ENCODE measurements around the gene PLEKHA6. TPM values are rescaled to one million over a fixed set of nuclear protein-coding genes. Genes with fewer than 3 reads are reported as not detected.

Gene PLEKHA6
- total RNA-seq, 6 experiments from 2014 or later: 16.6 to 31.1 (median 22.1) TPM

- Histone ChIP-seq H3K9me3 (no peaks in the 10 kb centered on the region), H3K4me1 (peaks cover 0 to 22% (median 5%) of the 10 kb centered on the region in 4 donors), H3K27me3 (no peaks in the 10 kb centered on the region), H3K4me3 (no peak overlapping the region), H3K27ac (no peak overlapping the region), H3K36me3 (peaks cover 5 to 28% (median 18%) of the 10 kb centered on the region in 4 donors)
- intact Hi-C loops (cut with DNase I): no loop called here
- ATAC-seq: no peak
- TF ChIP-seq POLR2A (IDR thresholded peaks at IDR 0.05) (no peak), CTCF (IDR thresholded peaks at IDR 0.05) (no peak)
- WGBS (ENCODE audit: insufficient coverage, low coverage, low lambda C conversion rate, missing lambda C conversion rate): 25% methylated on average over 1 of the region's 1 CpG
- no peak for DNase-seq
Measured at GRCh38 chr1:204272505-204272904, 87.2 kb downstream of the PLEKHA6 start.

GRCh38 chr1:204271970-204272369 is 87.8 kb downstream of the PLEKHA6 start:
- intact Hi-C loops (cut with DNase I): no loop called here
- no peak for DNase-seq
- H3K4me3 ChIP-seq: no peak overlapping the region
- TF ChIP-seq CTCF (IDR thresholded peaks at IDR 0.05) (no peak), POLR2A (IDR thresholded peaks at IDR 0.05) (no peak)
- no peak overlapping the region for H3K27ac ChIP-seq
- H3K9me3 ChIP-seq: no peaks in the 10 kb centered on the region
- no peaks in the 10 kb centered on the region for H3K27me3 ChIP-seq
- H3K4me1 ChIP-seq: peaks cover 0 to 22% (median 7%) of the 10 kb centered on the region in 4 donors
- peaks cover 5 to 28% (median 18%) of the 10 kb centered on the region in 4 donors for H3K36me3 ChIP-seq
- ATAC-seq: no peak
- 79% methylated on average over 6 of the region's 6 CpGs for WGBS (ENCODE audit: insufficient coverage, low coverage, low lambda C conversion rate, missing lambda C conversion rate)

- TF ChIP-seq POLR2A (IDR thresholded peaks at IDR 0.05) (no peak), CTCF (IDR thresholded peaks at IDR 0.05) (no peak)
- H3K36me3 ChIP-seq: peaks cover 5 to 13% (median 8%) of the 10 kb centered on the region in 4 donors
- H3K4me1 ChIP-seq: peaks cover 0 to 55% (median 26%) of the 10 kb centered on the region in 4 donors
Measured at GRCh38 chr1:204268101-204268500, 91.6 kb downstream of the PLEKHA6 start.

GRCh38 chr1:204267191-204267601 is 92.5 kb downstream of the PLEKHA6 start:
- H3K4me1 ChIP-seq: peaks cover 0 to 55% (median 27%) of the 10 kb centered on the region in 4 donors
- 37% methylated on average over 5 of the region's 9 CpGs for WGBS (ENCODE audit: insufficient coverage, low coverage, low lambda C conversion rate, missing lambda C conversion rate)
- H3K27me3 ChIP-seq: no peaks in the 10 kb centered on the region
- no peaks in the 10 kb centered on the region for H3K9me3 ChIP-seq
- H3K4me3 ChIP-seq: no peak overlapping the region
- ATAC-seq (peak in 1 of 4 donors; percentile 5), DNase-seq (no peak)
- peaks cover 0 to 4% (median 1%) of the 10 kb centered on the region in 4 donors for H3K36me3 ChIP-seq
- H3K27ac ChIP-seq: peak overlapping the region in 2 of 3 donors; percentile 61 to 68
- intact Hi-C loops (cut with DNase I): no loop called here
- TF ChIP-seq POLR2A (IDR thresholded peaks at IDR 0.05): no peak
- TF ChIP-seq CTCF (IDR thresholded peaks at IDR 0.05): no peak

More at GRCh38 chr1:204268101-204268500, 91.6 kb downstream of the PLEKHA6 start:
- WGBS (ENCODE audit: insufficient coverage, low coverage, low lambda C conversion rate, missing lambda C conversion rate): no CpG with 5 or more reads among the region's 9 CpGs
- peak overlapping the region in 1 of 3 donors; percentile 68 for H3K27ac ChIP-seq
- H3K27me3 ChIP-seq: no peaks in the 10 kb centered on the region
- DNase-seq (peak in 1 of 3 donors; percentile 26), ATAC-seq (no peak)
- no peaks in the 10 kb centered on the region for H3K9me3 ChIP-seq
- H3K4me3 ChIP-seq: no peak overlapping the region
- intact Hi-C loops (cut with DNase I): no loop called here

Measured in right lobe of liver (tissue), 6 donors.